Prostate gland (tissue), 2 donors: Measurements from ENCODE around the gene POU2AF1.

ENCODE experiments used
- CTCF ChIP-seq, 4 experiments: fragments of 200-600 bp in 2 of 4; fragments of 450-650 bp in 2 of 4; sonication (generic) in 2 of 4; IDR thresholded peaks; 1 replicate in 3 of 4; 2 replicates in 1 of 4; pipeline ENCODE4 v1.5.1; 2016 to 2019; ENCODE audit warnings: antibody characterized with exemption in 4 of 4, mild to moderate bottlenecking in 2 of 4, moderate library complexity in 2 of 4
- POLR2A ChIP-seq: fragments of 450-650 bp; IDR thresholded peaks from one replicate; pipeline ENCODE4 v1.6.1; 2016; ENCODE audit warnings: antibody characterized with exemption, mild to moderate bottlenecking
- POLR2AphosphoS5 ChIP-seq: sonication (generic); formaldehyde crosslinking; IDR thresholded peaks from one replicate; pipeline ENCODE4 v1.6.1; 2017; ENCODE audit warnings: antibody characterized with exemption

GRCh38 chr11:111312076-111312475 lies 67.0 kb downstream of the POU2AF1 start:
- TF ChIP-seq POLR2A (no peak), CTCF (IDR thresholded peaks at IDR 0.05) (no peak), POLR2AphosphoS5 (no peak)
